ENCODE data around the gene IER3.

- TF ChIP-seq POLR2A (IDR thresholded peaks at IDR 0.05; ENCODE audit: low read length) (peak; percentile 47), GATA1 (IDR thresholded peaks at IDR 0.05; ENCODE audit: low read depth, low read length) (no peak)
Measured at GRCh38 chr6:30725713-30726505, 18.4 kb downstream of the IER3 start.

Data from erythroblast (primary cell).